ENCODE results near the gene MRGPRX2. TPM values are rescaled to one million over a fixed set of nuclear protein-coding genes. Genes with fewer than 3 reads are reported as not detected.
A peak's percentile ranks its signal among the peaks of the same experiment; 100 is the strongest.

The MRGPRX2 gene
- total and polyA plus RNA-seq, 2 of the 13 experiments (the other 11 are each of a cell fraction or from before 2014, with no cell fraction given): not detected

GRCh38 chr11:19055016-19055415 is 5.5 kb downstream of the MRGPRX2 start:
- FAIRE-seq: no peak
- in situ Hi-C loops (cut with HindIII; ENCODE audit: extremely low pct_ligation_motif_present, low pct_unique_long_range_greater_than_20kb): no loop called here

GRCh38 chr11:19053909-19054308 is 6.6 kb downstream of the MRGPRX2 start:
- peaks cover 0 to 13% of the 10 kb centered on the region in 2 experiments; a peak in 1 of 5 replicates for H3K27me3 ChIP-seq (ENCODE audit: control insufficient read depth in 1 of 2, insufficient read depth in 2 of 2, low read length in 2 of 2)

More at GRCh38 chr11:19055016-19055415, 5.5 kb downstream of the MRGPRX2 start:
- Histone ChIP-seq H3K4me1 (ENCODE audit: insufficient read depth, low read length) (no peaks in the 10 kb centered on the region), H3K4me2 (ENCODE audit: low read depth, low read length) (no peak overlapping the region), H3K9me3 (ENCODE audit: low read length) (no peaks in the 10 kb centered on the region), H2AFZ (ENCODE audit: low read length) (no peak overlapping the region), H4K20me1 (ENCODE audit: insufficient read depth, low read length) (no peaks in the 10 kb centered on the region), H3K36me3 (replicated peaks in 1 of 2; ENCODE audit: control insufficient read depth in 1 of 2, insufficient read depth in 2 of 2, low read length in 2 of 2) (no peaks in the 10 kb centered on the region), H3K4me3 (replicated peaks in 1 of 3; ENCODE audit: insufficient read depth in 1 of 3, low read depth in 2 of 3, low read length in 3 of 3) (no peak overlapping the region), H3K27me3 (ENCODE audit: control insufficient read depth in 1 of 2, insufficient read depth in 2 of 2, low read length in 2 of 2) (peaks cover 0 to 18% of the 10 kb centered on the region in 2 experiments; a peak in 1 of 5 replicates), H3K9ac (ENCODE audit: insufficient read depth, low read depth, low read length) (no peak overlapping the region), H3K79me2 (ENCODE audit: insufficient read depth, low read length) (no peaks in the 10 kb centered on the region), H3K27ac (ENCODE audit: extremely low read length, insufficient read depth, low read length) (no peak overlapping the region)
- intact Hi-C loops (cut with micrococcal nuclease; ENCODE audit: unreplicated experiment): no loop called here
- no peak for TF ChIP-seq TARDBP (CRISPR knock-in tag; IDR thresholded peaks at IDR 0.05)
- TF ChIP-seq NFE2L1 (CRISPR knock-in tag; IDR thresholded peaks at IDR 0.05; ENCODE audit: borderline replicate concordance): no peak
- no peak for TF ChIP-seq ZFP1 (CRISPR knock-in tag; IDR thresholded peaks at IDR 0.05)
- no peak for TF ChIP-seq TGIF2 (CRISPR knock-in tag; IDR thresholded peaks at IDR 0.05)
- CTCF ChIA-PET (ENCODE audit: low intra/inter-chr PET ratio, low total read pairs): no interaction called here
- no TSS peak for BruUV-seq (replicated peaks)
- WGBS (ENCODE audit: low lambda C conversion rate): 21% methylated on average over 3 of the region's 3 CpGs
- ATAC-seq: no peak
- POLR2A ChIA-PET: no interaction called here
- no peak for DNase-seq (ENCODE audit: low spot score)

More at GRCh38 chr11:19053909-19054308, 6.6 kb downstream of the MRGPRX2 start:
- BruUV-seq (replicated peaks): no TSS peak
- in situ Hi-C loops (cut with HindIII; ENCODE audit: extremely low pct_ligation_motif_present, low pct_unique_long_range_greater_than_20kb): no loop called here
- H3K9me3 ChIP-seq (ENCODE audit: low read length): no peaks in the 10 kb centered on the region
- H3K27ac ChIP-seq (ENCODE audit: extremely low read length, insufficient read depth, low read length): no peak overlapping the region
- ChIA-PET POLR2A (no interaction called here), CTCF (ENCODE audit: low intra/inter-chr PET ratio, low total read pairs) (no interaction called here)
- no peak for ATAC-seq
- TF ChIP-seq CEBPB (IDR thresholded peaks at IDR 0.05; ENCODE audit: borderline replicate concordance, low read depth, low read length) (peak; percentile 57; the same call in 1 of the 2 replicates), ZNF225 (CRISPR knock-in tag; IDR thresholded peaks at IDR 0.05) (no peak)
- no peak overlapping the region for H2AFZ ChIP-seq (ENCODE audit: low read length)
- no peak for DNase-seq (ENCODE audit: low spot score)
- no peak overlapping the region for H3K4me2 ChIP-seq (ENCODE audit: low read depth, low read length)
- H3K4me3 ChIP-seq (replicated peaks in 1 of 3; ENCODE audit: insufficient read depth in 1 of 3, low read depth in 2 of 3, low read length in 3 of 3): no peak overlapping the region
- H3K9ac ChIP-seq (ENCODE audit: insufficient read depth, low read depth, low read length): no peak overlapping the region
- no peaks in the 10 kb centered on the region for H3K36me3 ChIP-seq (replicated peaks in 1 of 2; ENCODE audit: control insufficient read depth in 1 of 2, insufficient read depth in 2 of 2, low read length in 2 of 2)
- 3% methylated on average over 1 of the region's 1 CpG for WGBS (ENCODE audit: low lambda C conversion rate)
- H3K79me2 ChIP-seq (ENCODE audit: insufficient read depth, low read length): no peaks in the 10 kb centered on the region
- intact Hi-C loops (cut with micrococcal nuclease; ENCODE audit: unreplicated experiment): no loop called here
- H3K4me1 ChIP-seq (ENCODE audit: insufficient read depth, low read length): no peaks in the 10 kb centered on the region
- H4K20me1 ChIP-seq (ENCODE audit: insufficient read depth, low read length): no peaks in the 10 kb centered on the region
- no peak for FAIRE-seq
